HEK293 (cell line): ENCODE results near the gene ADAM19.
A peak's percentile ranks its signal among the peaks of the same experiment; 100 is the strongest.

Source experiments
- FEZF1 ChIP-seq: fragments of 450-650 bp; formaldehyde crosslinking; IDR thresholded peaks from 2 replicates; pipeline ENCODE4 v1.5.1; 2016; ENCODE audit warnings: missing biosample characterization, missing genetic modification characterization
- GLI4 ChIP-seq: fragments of 450-650 bp; formaldehyde crosslinking; IDR thresholded peaks from 2 replicates; pipeline ENCODE4 v1.5.1; 2016; ENCODE audit warnings: missing biosample characterization, missing genetic modification characterization
- MEIS1 ChIP-seq: sonication (generic); formaldehyde crosslinking; IDR thresholded peaks from 2 replicates; pipeline ENCODE4 v1.8.1; 2022; ENCODE audit warnings: missing genetic modification reagents, mild to moderate bottlenecking, borderline replicate concordance
- PRDM1 ChIP-seq: fragments of 450-650 bp; formaldehyde crosslinking; IDR thresholded peaks from 2 replicates; pipeline ENCODE4; 2016; ENCODE audit warnings: missing biosample characterization, missing genetic modification characterization
- SCRT2 ChIP-seq: fragments of 450-650 bp; formaldehyde crosslinking; IDR thresholded peaks from 2 replicates; pipeline ENCODE4 v1.5.1; 2016; ENCODE audit warnings: missing biosample characterization, missing genetic modification characterization
- SP2 ChIP-seq: fragments of 450-650 bp; formaldehyde crosslinking; IDR thresholded peaks from 2 replicates; pipeline ENCODE4 v1.5.1; 2016; ENCODE audit warnings: missing biosample characterization, missing genetic modification characterization
- ZBTB1 ChIP-seq: fragments of 450-650 bp; formaldehyde crosslinking; IDR thresholded peaks from 2 replicates; pipeline ENCODE4 v1.5.1; 2016; ENCODE audit warnings: missing biosample characterization, missing genetic modification characterization
- ZBTB21 ChIP-seq: fragments of 450-650 bp; formaldehyde crosslinking; IDR thresholded peaks from 2 replicates; pipeline ENCODE4 v1.5.1; 2017; ENCODE audit warnings: missing biosample characterization, missing genetic modification characterization
- ZEB2 ChIP-seq: fragments of 450-650 bp; formaldehyde crosslinking; IDR thresholded peaks from 2 replicates; pipeline ENCODE4 v1.5.1; 2016; ENCODE audit warnings: missing biosample characterization, missing genetic modification characterization
- ZFHX2 ChIP-seq: fragments of 450-650 bp; formaldehyde crosslinking; conservative IDR thresholded peaks from 2 replicates; pipeline ENCODE4 v1.5.1; 2016; ENCODE audit warnings: missing biosample characterization, missing genetic modification characterization
- ZNF132 ChIP-seq: fragments of 450-650 bp; formaldehyde crosslinking; IDR thresholded peaks from 2 replicates; pipeline ENCODE4 v1.5.1; 2017; ENCODE audit warnings: missing biosample characterization, missing genetic modification characterization, borderline replicate concordance
- ZNF138 ChIP-seq: fragments of 450-650 bp; formaldehyde crosslinking; IDR thresholded peaks from 2 replicates; pipeline ENCODE4 v1.5.1; 2016; ENCODE audit warnings: missing biosample characterization, missing genetic modification characterization, borderline replicate concordance
- ZNF16 ChIP-seq: fragments of 450-650 bp; formaldehyde crosslinking; IDR thresholded peaks from 2 replicates; pipeline ENCODE4 v1.5.1; 2016; ENCODE audit warnings: low read depth, missing biosample characterization, missing genetic modification characterization
- ZNF174 ChIP-seq: fragments of 450-650 bp; formaldehyde crosslinking; IDR thresholded peaks from 2 replicates; pipeline ENCODE4 v1.5.0; 2017; ENCODE audit warnings: missing biosample characterization, mild to moderate bottlenecking, missing genetic modification characterization
- ZNF2 ChIP-seq: fragments of 450-650 bp; formaldehyde crosslinking; IDR thresholded peaks from 2 replicates; pipeline ENCODE4 v1.5.1; 2016; ENCODE audit warnings: missing biosample characterization, missing genetic modification characterization
- ZNF202 ChIP-seq: fragments of 450-650 bp; formaldehyde crosslinking; IDR thresholded peaks from 2 replicates; pipeline ENCODE4 v1.5.1; 2016; ENCODE audit warnings: missing biosample characterization, missing genetic modification characterization, borderline replicate concordance
- ZNF24 ChIP-seq: fragments of 450-650 bp; formaldehyde crosslinking; IDR thresholded peaks from 2 replicates; pipeline ENCODE4 v1.5.1; 2016; ENCODE audit warnings: missing biosample characterization, missing genetic modification characterization
- ZNF248 ChIP-seq: fragments of 450-650 bp; formaldehyde crosslinking; IDR thresholded peaks from 2 replicates; pipeline ENCODE4 v1.5.1; 2017; ENCODE audit warnings: missing biosample characterization, missing genetic modification characterization
- ZNF501 ChIP-seq: fragments of 450-650 bp; formaldehyde crosslinking; IDR thresholded peaks from 2 replicates; pipeline ENCODE4 v1.5.1; 2016; ENCODE audit warnings: missing biosample characterization, missing genetic modification characterization
- ZNF548 ChIP-seq: fragments of 450-650 bp; formaldehyde crosslinking; IDR thresholded peaks from 2 replicates; pipeline ENCODE4 v1.5.1; 2016; ENCODE audit warnings: missing biosample characterization, missing genetic modification characterization
- ZNF560 ChIP-seq: fragments of 450-650 bp; formaldehyde crosslinking; IDR thresholded peaks from 2 replicates; pipeline ENCODE4 v1.5.1; 2017; ENCODE audit warnings: missing biosample characterization, missing genetic modification characterization, borderline replicate concordance
- ZNF571 ChIP-seq: fragments of 450-650 bp; formaldehyde crosslinking; IDR thresholded peaks from 2 replicates; pipeline ENCODE4 v1.5.0; 2017; ENCODE audit warnings: missing biosample characterization, missing genetic modification characterization
- ZNF585B ChIP-seq: fragments of 450-650 bp; formaldehyde crosslinking; IDR thresholded peaks from 2 replicates; pipeline ENCODE4 v1.5.1; 2016; ENCODE audit warnings: missing biosample characterization, missing genetic modification characterization
- ZNF629 ChIP-seq: fragments of 450-650 bp; formaldehyde crosslinking; IDR thresholded peaks from 2 replicates; pipeline ENCODE4 v1.5.1; 2017; ENCODE audit warnings: missing biosample characterization, missing genetic modification characterization
- ZNF660 ChIP-seq: fragments of 450-650 bp; IDR thresholded peaks from 2 replicates; pipeline ENCODE4 v1.5.1; 2018; ENCODE audit warnings: missing biosample characterization, mild to moderate bottlenecking, missing genetic modification characterization
- ZNF76 ChIP-seq: fragments of 450-650 bp; formaldehyde crosslinking; IDR thresholded peaks from 2 replicates; pipeline ENCODE4; 2016; ENCODE audit warnings: low read depth, missing biosample characterization, missing genetic modification characterization, borderline replicate concordance
- ZNF837 ChIP-seq: fragments of 450-650 bp; formaldehyde crosslinking; IDR thresholded peaks from 2 replicates; pipeline ENCODE4 v1.5.1; 2016; ENCODE audit warnings: missing biosample characterization, missing genetic modification characterization
- TF ChIP-seq, protein P1 (sequence below): fragments of 450-650 bp; IDR thresholded peaks from 2 replicates; pipeline ENCODE4 v1.5.1; 2018; ENCODE audit warnings: missing biosample characterization, mild to moderate bottlenecking, missing genetic modification characterization
- TF ChIP-seq, protein P2 (sequence below): fragments of 450-650 bp; formaldehyde crosslinking; IDR thresholded peaks from 2 replicates; pipeline ENCODE4 v1.5.1; 2016; ENCODE audit warnings: missing biosample characterization, missing genetic modification characterization, borderline replicate concordance
- TF ChIP-seq, protein P3 (sequence below): fragments of 450-650 bp; formaldehyde crosslinking; IDR thresholded peaks from 2 replicates; pipeline ENCODE4 v1.5.1; 2016; ENCODE audit warnings: missing biosample characterization, missing genetic modification characterization
- TF ChIP-seq, protein P4 (sequence below): fragments of 450-650 bp; formaldehyde crosslinking; IDR thresholded peaks from 2 replicates; pipeline ENCODE4 v1.5.1; 2016; ENCODE audit warnings: missing biosample characterization, missing genetic modification characterization
- TF ChIP-seq, protein P5 (sequence below): fragments of 450-650 bp; formaldehyde crosslinking; IDR thresholded peaks from 2 replicates; pipeline ENCODE4 v1.5.1; 2016; ENCODE audit warnings: missing biosample characterization, missing genetic modification characterization

ADAM19 gene

GRCh38 chr5:157464519-157465171 lies 110.9 kb downstream of the ADAM19 start (continued):
- peak; percentile 35 for TF ChIP-seq SCRT2 (tag by site-specific recombination)
- TF ChIP-seq, protein P1, sequence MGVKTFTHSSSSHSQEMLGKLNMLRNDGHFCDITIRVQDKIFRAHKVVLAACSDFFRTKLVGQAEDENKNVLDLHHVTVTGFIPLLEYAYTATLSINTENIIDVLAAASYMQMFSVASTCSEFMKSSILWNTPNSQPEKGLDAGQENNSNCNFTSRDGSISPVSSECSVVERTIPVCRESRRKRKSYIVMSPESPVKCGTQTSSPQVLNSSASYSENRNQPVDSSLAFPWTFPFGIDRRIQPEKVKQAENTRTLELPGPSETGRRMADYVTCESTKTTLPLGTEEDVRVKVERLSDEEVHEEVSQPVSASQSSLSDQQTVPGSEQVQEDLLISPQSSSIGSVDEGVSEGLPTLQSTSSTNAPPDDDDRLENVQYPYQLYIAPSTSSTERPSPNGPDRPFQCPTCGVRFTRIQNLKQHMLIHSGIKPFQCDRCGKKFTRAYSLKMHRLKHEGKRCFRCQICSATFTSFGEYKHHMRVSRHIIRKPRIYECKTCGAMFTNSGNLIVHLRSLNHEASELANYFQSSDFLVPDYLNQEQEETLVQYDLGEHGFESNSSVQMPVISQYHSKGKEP = no peak
- no peak for TF ChIP-seq SP2
- no peak for TF ChIP-seq ZNF248 (tag by site-specific recombination)
- TF ChIP-seq ZEB2 (tag by site-specific recombination) = peak; percentile 89
- no peak for TF ChIP-seq MEIS1 (CRISPR knock-in tag)
- no peak for TF ChIP-seq ZNF2
- no peak for TF ChIP-seq ZNF138 (tag by site-specific recombination)
- peak; percentile 93 for TF ChIP-seq PRDM1 (tag by site-specific recombination)
- no peak for TF ChIP-seq ZNF501
- no peak for TF ChIP-seq ZNF571 (tag by site-specific recombination)
- no peak for TF ChIP-seq ZNF585B (tag by site-specific recombination)
- TF ChIP-seq GLI4 (tag by site-specific recombination) = no peak
- TF ChIP-seq, protein P2, sequence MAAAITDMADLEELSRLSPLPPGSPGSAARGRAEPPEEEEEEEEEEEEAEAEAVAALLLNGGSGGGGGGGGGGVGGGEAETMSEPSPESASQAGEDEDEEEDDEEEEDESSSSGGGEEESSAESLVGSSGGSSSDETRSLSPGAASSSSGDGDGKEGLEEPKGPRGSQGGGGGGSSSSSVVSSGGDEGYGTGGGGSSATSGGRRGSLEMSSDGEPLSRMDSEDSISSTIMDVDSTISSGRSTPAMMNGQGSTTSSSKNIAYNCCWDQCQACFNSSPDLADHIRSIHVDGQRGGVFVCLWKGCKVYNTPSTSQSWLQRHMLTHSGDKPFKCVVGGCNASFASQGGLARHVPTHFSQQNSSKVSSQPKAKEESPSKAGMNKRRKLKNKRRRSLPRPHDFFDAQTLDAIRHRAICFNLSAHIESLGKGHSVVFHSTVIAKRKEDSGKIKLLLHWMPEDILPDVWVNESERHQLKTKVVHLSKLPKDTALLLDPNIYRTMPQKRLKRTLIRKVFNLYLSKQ (tag by site-specific recombination) = no peak
- TF ChIP-seq, protein P3, sequence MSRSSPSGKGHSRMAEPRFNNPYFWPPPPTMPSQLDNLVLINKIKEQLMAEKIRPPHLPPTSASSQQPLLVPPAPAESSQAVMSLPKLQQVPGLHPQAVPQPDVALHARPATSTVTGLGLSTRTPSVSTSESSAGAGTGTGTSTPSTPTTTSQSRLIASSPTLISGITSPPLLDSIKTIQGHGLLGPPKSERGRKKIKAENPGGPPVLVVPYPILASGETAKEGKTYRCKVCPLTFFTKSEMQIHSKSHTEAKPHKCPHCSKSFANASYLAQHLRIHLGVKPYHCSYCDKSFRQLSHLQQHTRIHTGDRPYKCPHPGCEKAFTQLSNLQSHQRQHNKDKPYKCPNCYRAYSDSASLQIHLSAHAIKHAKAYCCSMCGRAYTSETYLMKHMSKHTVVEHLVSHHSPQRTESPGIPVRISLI (tag by site-specific recombination) = no peak
- TF ChIP-seq ZBTB21 (tag by site-specific recombination) = peak; percentile 44; the same call in 1 of the 2 replicates
- TF ChIP-seq ZNF548 = no peak
- no peak for TF ChIP-seq ZNF76 (tag by site-specific recombination)
- 0 out of 2 replicates have a peak, but pooled peaks have one; percentile 10 for TF ChIP-seq FEZF1 (tag by site-specific recombination)
- no peak for TF ChIP-seq ZBTB1 (tag by site-specific recombination)
- TF ChIP-seq, protein P4, sequence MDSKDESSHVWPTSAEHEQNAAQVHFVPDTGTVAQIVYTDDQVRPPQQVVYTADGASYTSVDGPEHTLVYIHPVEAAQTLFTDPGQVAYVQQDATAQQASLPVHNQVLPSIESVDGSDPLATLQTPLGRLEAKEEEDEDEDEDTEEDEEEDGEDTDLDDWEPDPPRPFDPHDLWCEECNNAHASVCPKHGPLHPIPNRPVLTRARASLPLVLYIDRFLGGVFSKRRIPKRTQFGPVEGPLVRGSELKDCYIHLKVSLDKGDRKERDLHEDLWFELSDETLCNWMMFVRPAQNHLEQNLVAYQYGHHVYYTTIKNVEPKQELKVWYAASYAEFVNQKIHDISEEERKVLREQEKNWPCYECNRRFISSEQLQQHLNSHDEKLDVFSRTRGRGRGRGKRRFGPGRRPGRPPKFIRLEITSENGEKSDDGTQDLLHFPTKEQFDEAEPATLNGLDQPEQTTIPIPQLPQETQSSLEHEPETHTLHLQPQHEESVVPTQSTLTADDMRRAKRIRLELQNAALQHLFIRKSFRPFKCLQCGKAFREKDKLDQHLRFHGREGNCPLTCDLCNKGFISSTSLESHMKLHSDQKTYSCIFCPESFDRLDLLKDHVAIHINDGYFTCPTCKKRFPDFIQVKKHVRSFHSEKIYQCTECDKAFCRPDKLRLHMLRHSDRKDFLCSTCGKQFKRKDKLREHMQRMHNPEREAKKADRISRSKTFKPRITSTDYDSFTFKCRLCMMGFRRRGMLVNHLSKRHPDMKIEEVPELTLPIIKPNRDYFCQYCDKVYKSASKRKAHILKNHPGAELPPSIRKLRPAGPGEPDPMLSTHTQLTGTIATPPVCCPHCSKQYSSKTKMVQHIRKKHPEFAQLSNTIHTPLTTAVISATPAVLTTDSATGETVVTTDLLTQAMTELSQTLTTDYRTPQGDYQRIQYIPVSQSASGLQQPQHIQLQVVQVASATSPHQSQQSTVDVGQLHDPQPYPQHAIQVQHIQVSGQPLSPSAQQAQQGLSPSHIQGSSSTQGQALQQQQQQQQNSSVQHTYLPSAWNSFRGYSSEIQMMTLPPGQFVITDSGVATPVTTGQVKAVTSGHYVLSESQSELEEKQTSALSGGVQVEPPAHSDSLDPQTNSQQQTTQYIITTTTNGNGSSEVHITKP (tag by site-specific recombination) = peak; percentile 26; the same call in 1 of the 2 replicates
- no peak for TF ChIP-seq ZNF24 (tag by site-specific recombination)
- no peak for TF ChIP-seq ZNF132 (tag by site-specific recombination)
- TF ChIP-seq ZNF560 (tag by site-specific recombination) = no peak
- no peak for TF ChIP-seq ZNF202 (tag by site-specific recombination)
- no peak for TF ChIP-seq ZNF174 (tag by site-specific recombination)
- no peak for TF ChIP-seq ZFHX2 (tag by site-specific recombination)
- TF ChIP-seq ZNF837 = no peak
- TF ChIP-seq, protein P5, sequence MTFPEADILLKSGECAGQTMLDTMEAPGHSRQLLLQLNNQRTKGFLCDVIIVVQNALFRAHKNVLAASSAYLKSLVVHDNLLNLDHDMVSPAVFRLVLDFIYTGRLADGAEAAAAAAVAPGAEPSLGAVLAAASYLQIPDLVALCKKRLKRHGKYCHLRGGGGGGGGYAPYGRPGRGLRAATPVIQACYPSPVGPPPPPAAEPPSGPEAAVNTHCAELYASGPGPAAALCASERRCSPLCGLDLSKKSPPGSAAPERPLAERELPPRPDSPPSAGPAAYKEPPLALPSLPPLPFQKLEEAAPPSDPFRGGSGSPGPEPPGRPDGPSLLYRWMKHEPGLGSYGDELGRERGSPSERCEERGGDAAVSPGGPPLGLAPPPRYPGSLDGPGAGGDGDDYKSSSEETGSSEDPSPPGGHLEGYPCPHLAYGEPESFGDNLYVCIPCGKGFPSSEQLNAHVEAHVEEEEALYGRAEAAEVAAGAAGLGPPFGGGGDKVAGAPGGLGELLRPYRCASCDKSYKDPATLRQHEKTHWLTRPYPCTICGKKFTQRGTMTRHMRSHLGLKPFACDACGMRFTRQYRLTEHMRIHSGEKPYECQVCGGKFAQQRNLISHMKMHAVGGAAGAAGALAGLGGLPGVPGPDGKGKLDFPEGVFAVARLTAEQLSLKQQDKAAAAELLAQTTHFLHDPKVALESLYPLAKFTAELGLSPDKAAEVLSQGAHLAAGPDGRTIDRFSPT (tag by site-specific recombination) = peak; percentile 32; the same call in 1 of the 2 replicates
- TF ChIP-seq ZNF629 (tag by site-specific recombination) = peak; percentile 72; the same call in 1 of the 2 replicates
- peak; percentile 41; the same call in 1 of the 2 replicates for TF ChIP-seq ZNF660 (tag by site-specific recombination)
- no peak for TF ChIP-seq ZNF16
